Measurements from ENCODE around the gene TWNK.
"Not testable (repeated sequence)": the region's sequence is repeated elsewhere in the genome, so short reads cannot be mapped to it uniquely, and the experiment has no call there.

The TWNK gene

GRCh38 chr10:100975397-100975796 lies 11.9 kb upstream of the TWNK start:
- DNase-seq = not testable (repeated sequence)

- no peak for DNase-seq
Observed at GRCh38 chr10:100976906-100977305, 10.4 kb upstream of the TWNK start.

GRCh38 chr10:100977436-100977835 lies 9.9 kb upstream of the TWNK start:
- DNase-seq = no peak

GRCh38 chr10:100978121-100978900 lies 9.0 kb upstream of the TWNK start:
- DNase-seq = no peak

- DNase-seq = no peak
Observed at GRCh38 chr10:100978901-100979195, 8.5 kb upstream of the TWNK start.

- no peak for DNase-seq
Observed at GRCh38 chr10:100979791-100980272, 7.5 kb upstream of the TWNK start.

GRCh38 chr10:100980311-100980710 lies 7.0 kb upstream of the TWNK start:
- DNase-seq = no peak

GRCh38 chr10:100980711-100981110 lies 6.6 kb upstream of the TWNK start:
- no peak for DNase-seq

- DNase-seq = no peak
Observed at GRCh38 chr10:100981178-100981772, 6.1 kb upstream of the TWNK start.

GRCh38 chr10:100982916-100983830 lies 4.2 kb upstream of the TWNK start:
- DNase-seq = no peak

- DNase-seq = no peak
Observed at GRCh38 chr10:100983868-100984671, 3.3 kb upstream of the TWNK start.

GRCh38 chr10:100984672-100985177 lies 2.6 kb upstream of the TWNK start:
- DNase-seq = no peak

- no peak for DNase-seq
Observed at GRCh38 chr10:100985336-100985735, 2.0 kb upstream of the TWNK start.

- DNase-seq = no peak
Observed at GRCh38 chr10:100986623-100986951, 756 bp upstream of the TWNK start.

- DNase-seq = no peak
Observed at GRCh38 chr10:100987685-100988049, 324 bp downstream of the TWNK start.

GRCh38 chr10:100988166-100988565 lies 823 bp downstream of the TWNK start:
- DNase-seq = no peak

- no peak for DNase-seq
Observed at GRCh38 chr10:100989088-100989487, 1.7 kb downstream of the TWNK start.

GRCh38 chr10:100993986-100994708 lies 6.8 kb downstream of the TWNK start:
- no peak for DNase-seq

GRCh38 chr10:100995181-100995580 lies 7.8 kb downstream of the TWNK start:
- no peak for DNase-seq

- no peak for DNase-seq
Observed at GRCh38 chr10:100996678-100997359, 9.5 kb downstream of the TWNK start.

Measured in NK-92 treated with Interleukin-12 subunit alpha and Interleukin-12 subunit beta, amount 100 ng/mL, for 24 hours (cell line).